GM23338 (cell line): ENCODE measurements around the gene EML4. TPM values are rescaled to one million over a fixed set of nuclear protein-coding genes. Genes with fewer than 3 reads are reported as not detected.

Experiments
- ATAC-seq: fragments of 200-7000 bp; cut with Tn5 transposase; 3 replicates; pipeline ENCODE4 v1.9.1; 2020
- DNase-seq: peaks from one replicate; pipeline ENCODE4 v3.0.0-alpha.2; 2015; ENCODE audit warnings: low spot score
- H2AFZ ChIP-seq: fragments of 200-600 bp; sonication (generic); 2 replicates; pipeline ENCODE4 v1.8.0; 2016; ENCODE audit warnings: antibody characterized with exemption, mild to moderate bottlenecking, moderate library complexity
- H3F3A ChIP-seq: fragments of 200-600 bp; sonication (generic); replicated peaks from 2 replicates; pipeline ENCODE4 v1.8.0; 2017; ENCODE audit warnings: antibody characterized with exemption, mixed run types, low read depth
- H3K27ac ChIP-seq: fragments of 200-600 bp; sonication (generic); 2 replicates; pipeline ENCODE4 v1.6.1; 2016; ENCODE audit warnings: low read depth
- H3K27me3 ChIP-seq: fragments of 200-600 bp; sonication (generic); 2 replicates; pipeline ENCODE4 v1.8.0; 2016; ENCODE audit warnings: mild to moderate bottlenecking, mixed run types, moderate library complexity; ENCODE audit not compliant: insufficient read depth
- H3K36me3 ChIP-seq: fragments of 200-600 bp; sonication (generic); 2 replicates; pipeline ENCODE4 v1.8.0; 2016; ENCODE audit warnings: mild to moderate bottlenecking; ENCODE audit not compliant: insufficient read depth
- H3K4me1 ChIP-seq: fragments of 200-600 bp; sonication (generic); 2 replicates; pipeline ENCODE4 v1.8.0; 2016; ENCODE audit warnings: mild to moderate bottlenecking, moderate library complexity; ENCODE audit not compliant: insufficient read depth
- H3K4me2 ChIP-seq: fragments of 200-600 bp; sonication (generic); 2 replicates; pipeline ENCODE4 v1.7.1; 2017; ENCODE audit warnings: mixed run types
- H3K4me3 ChIP-seq: fragments of 200-600 bp; sonication (generic); 2 replicates; pipeline ENCODE4 v1.6.1; 2016; ENCODE audit warnings: mixed run types
- H3K79me2 ChIP-seq: fragments of 200-600 bp; sonication (generic); replicated peaks from 2 replicates; pipeline ENCODE4 v1.8.0; 2017; ENCODE audit warnings: mild to moderate bottlenecking; ENCODE audit not compliant: insufficient read depth
- H3K9me2 ChIP-seq: fragments of 200-600 bp; sonication (generic); 2 replicates; pipeline ENCODE4 v1.8.0; 2017; ENCODE audit not compliant: insufficient read depth
- H4K20me1 ChIP-seq: fragments of 200-600 bp; sonication (generic); replicated peaks from 2 replicates; pipeline ENCODE4 v1.8.0; 2017; ENCODE audit warnings: mild to moderate bottlenecking; ENCODE audit not compliant: insufficient read depth
- H3K27ac Mint-ChIP-seq: 2 replicates; pipeline ENCODE4 v1.8.0; 2020; ENCODE audit warnings: inconsistent platforms, mild to moderate bottlenecking, moderate library complexity, mixed read lengths
- H3K27me3 Mint-ChIP-seq: 3 replicates; pipeline ENCODE4 v1.8.0; 2022; ENCODE audit warnings: low read depth, mild to moderate bottlenecking, moderate library complexity, mixed read lengths, inconsistent platforms; ENCODE audit not compliant: insufficient read depth, poor library complexity
- H3K36me3 Mint-ChIP-seq: 3 replicates; pipeline ENCODE4 v1.8.0; 2021; ENCODE audit warnings: low read depth, mild to moderate bottlenecking, inconsistent platforms, moderate library complexity, mixed read lengths
- H3K4me1 Mint-ChIP-seq: 3 replicates; pipeline ENCODE4 v1.8.0; 2020; ENCODE audit warnings: mild to moderate bottlenecking, inconsistent platforms, mixed read lengths
- H3K4me3 Mint-ChIP-seq: 3 replicates; pipeline ENCODE4 v1.8.0; 2021; ENCODE audit warnings: moderate library complexity, mild to moderate bottlenecking, inconsistent platforms, mixed read lengths
- H3K9me3 Mint-ChIP-seq: 3 replicates; pipeline ENCODE4 v1.8.0; 2020; ENCODE audit warnings: moderate library complexity, mild to moderate bottlenecking, inconsistent platforms, mixed read lengths
- CREB1 ChIP-seq: fragments of 250-450 bp; sonication (Bioruptor Pico); IDR thresholded peaks from 2 replicates; pipeline ENCODE4 v1.5.0; 2020; ENCODE audit warnings: low read depth, mild to moderate bottlenecking, moderate library complexity
- CTCF ChIP-seq, 2 experiments: fragments of 200-600 bp in 1 of 2; sonication (generic) in 1 of 2; conservative IDR thresholded peaks; 2 replicates each; pipeline versions ENCODE4 v1.5.1 to v1.6.1; 2016 to 2017; ENCODE audit warnings: antibody characterized with exemption in 2 of 2, low read depth in 2 of 2, mild to moderate bottlenecking in 2 of 2, moderate library complexity in 1 of 2
- JUNB ChIP-seq: IDR thresholded peaks from one replicate; pipeline ENCODE4 v1.6.1; 2016; ENCODE audit warnings: antibody characterized with exemption; ENCODE audit not compliant: unreplicated experiment
- NANOG ChIP-seq: IDR thresholded peaks from 2 replicates; pipeline ENCODE4 v1.6.1; 2016; ENCODE audit warnings: antibody characterized with exemption, borderline replicate concordance
- POLR2AphosphoS5 ChIP-seq: IDR thresholded peaks from 2 replicates; pipeline ENCODE4 v1.6.1; 2016; ENCODE audit warnings: antibody characterized with exemption, low read depth
- REST ChIP-seq: IDR thresholded peaks from one replicate; pipeline ENCODE4 v1.6.1; 2018; ENCODE audit warnings: antibody characterized with exemption; ENCODE audit not compliant: unreplicated experiment
- STAT1 ChIP-seq: IDR thresholded peaks from one replicate; pipeline ENCODE4 v1.6.1; 2016; ENCODE audit warnings: antibody characterized with exemption; ENCODE audit not compliant: unreplicated experiment
- ZNF331 ChIP-seq: fragments of 250-450 bp; sonication (Bioruptor Pico); IDR thresholded peaks from 2 replicates; pipeline ENCODE4 v1.5.0; 2020; ENCODE audit warnings: low read depth, mild to moderate bottlenecking, moderate library complexity
- long read RNA-seq: library from polyadenylated mRNA; unstranded; transcript quantifications from one replicate; pipeline ENCODE4 v2.0.0, GENCODE V29; 2020; ENCODE audit not compliant: unreplicated experiment
- polyA plus RNA-seq: library from polyadenylated mRNA; unstranded; fragments of >200 nt; fragmentation: Nextera tagmentation; extraction: Ambion mirVana; gene quantifications from 2 replicates; pipeline ENCODE4 v1.2.1, GENCODE V29; 2016
- total RNA-seq: library from RNA; depleted of rRNA; stranded (reverse); fragments of >200 nt; shearing (Covaris generic); gene quantifications from 2 replicates; pipeline ENCODE4 v1.2.3, GENCODE V29; 2014; rRNA removed

Gene EML4
- total RNA-seq, result 100 and 115 TPM in 2 replicates
- 55.4 and 65.3 TPM in 2 replicates for polyA plus RNA-seq
- long read RNA-seq, partial matches to known transcripts, result 13 of 19 reads
- long read RNA-seq, other reads (novel, unspliced or antisense), result 4 of 19 reads

DNA sequence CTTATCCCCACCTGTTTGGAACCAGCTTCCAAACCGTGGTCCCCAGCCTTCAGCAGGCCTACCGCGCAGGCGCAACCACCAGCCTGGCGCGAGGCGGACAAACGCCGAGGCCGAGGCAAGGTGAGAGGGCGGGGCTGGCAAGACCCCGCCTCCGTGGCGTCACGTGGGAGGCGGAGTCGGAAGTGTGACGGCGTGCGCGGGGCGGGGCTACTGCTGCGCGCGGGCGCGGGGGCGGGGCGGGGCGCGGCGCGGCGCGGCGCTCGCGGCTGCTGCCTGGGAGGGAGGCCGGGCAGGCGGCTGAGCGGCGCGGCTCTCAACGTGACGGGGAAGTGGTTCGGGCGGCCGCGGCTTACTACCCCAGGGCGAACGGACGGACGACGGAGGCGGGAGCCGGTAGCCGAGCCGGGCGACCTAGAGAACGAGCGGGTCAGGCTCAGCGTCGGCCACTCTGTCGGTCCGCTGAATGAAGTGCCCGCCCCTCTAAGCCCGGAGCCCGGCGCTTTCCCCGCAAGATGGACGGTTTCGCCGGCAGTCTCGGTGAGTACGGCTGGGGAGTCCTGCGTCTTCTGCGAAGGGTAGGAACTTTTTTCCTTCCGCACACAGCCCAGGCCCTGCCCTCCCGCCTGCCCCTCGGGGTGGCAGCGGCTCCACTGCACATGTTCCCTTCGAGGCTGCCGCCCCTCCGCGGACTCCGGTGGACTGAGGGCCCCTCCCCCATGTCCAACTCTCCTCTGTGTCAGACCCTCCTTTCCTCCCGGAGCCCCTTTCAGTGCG, at the start of gene EML4:
Gene EML4, plus strand, starts transcription at position 254 of the 774 bp plus-strand sequence. Its CDS starts 259 bp downstream, at position 513.
- Histone ChIP-seq H3K27me3 (no peaks in the 10 kb centered on the region), H3K4me1 (peaks cover 27% of the 10 kb centered on the region), H3K9me2 (no peaks in the 10 kb centered on the region), H3K4me3 (peak within 1 kb of the TSS; percentile 91), H3K27ac (peak within 1 kb of the TSS; percentile 80), H2AFZ (peak within 1 kb of the TSS; percentile 95), H3K4me2 (peak within 1 kb of the TSS; percentile 98), H3F3A (no peaks in the 10 kb centered on the region; the same call in 1 of the 2 replicates), H3K36me3 (no peaks in the 10 kb centered on the region), H4K20me1 (peaks cover 14% of the 10 kb centered on the region; the same call in 1 of the 2 replicates), H3K79me2 (peaks cover 47% of the 10 kb centered on the region)
- peak; percentile 85 for ATAC-seq
- TF ChIP-seq POLR2AphosphoS5, result peak; percentile 86
- TF ChIP-seq NANOG, result no peak
- TF ChIP-seq CTCF (conservative IDR thresholded peaks at IDR 0.05; ENCODE audit: low read depth in 2 of 2), result no peak
- TF ChIP-seq CREB1 (CRISPR knock-in tag), result peak; percentile 83
- TF ChIP-seq REST, result no peak
- no peak for TF ChIP-seq STAT1
- peak; percentile 96 for DNase-seq
- no peaks in the 10 kb centered on the region for H3K9me3 Mint-ChIP-seq
- peak within 1 kb of the TSS; percentile 88 for H3K27ac Mint-ChIP-seq
- H3K36me3 Mint-ChIP-seq, result no peaks in the 10 kb centered on the region
- no peak within 1 kb of the TSS; the same call in 2 of the 3 replicates for H3K4me3 Mint-ChIP-seq
- H3K27me3 Mint-ChIP-seq, result peaks cover 3% of the 10 kb centered on the region
- peaks cover 9% of the 10 kb centered on the region for H3K4me1 Mint-ChIP-seq

- Histone ChIP-seq H3F3A (no peaks in the 10 kb centered on the region; the same call in 1 of the 2 replicates), H3K79me2 (no peaks in the 10 kb centered on the region), H3K36me3 (no peaks in the 10 kb centered on the region), H4K20me1 (no peaks in the 10 kb centered on the region), H3K27ac (no peak overlapping the region), H3K4me2 (no peak overlapping the region), H3K4me3 (no peak overlapping the region), H3K27me3 (no peaks in the 10 kb centered on the region), H2AFZ (peak overlapping the region; percentile 69; the same call in 1 of the 2 replicates), H3K9me2 (no peaks in the 10 kb centered on the region), H3K4me1 (peaks cover 11% of the 10 kb centered on the region)
- no peak for DNase-seq
- Mint-ChIP-seq H3K4me3 (no peak overlapping the region), H3K27me3 (peaks cover 2% of the 10 kb centered on the region), H3K27ac (no peak overlapping the region), H3K36me3 (no peaks in the 10 kb centered on the region), H3K9me3 (peaks cover 4% of the 10 kb centered on the region; the same call in 1 of the 3 replicates), H3K4me1 (peaks cover 16% of the 10 kb centered on the region)
- no peak for ATAC-seq
- TF ChIP-seq ZNF331, result no peak
- TF ChIP-seq CREB1 (CRISPR knock-in tag), result no peak
- TF ChIP-seq REST, result no peak
- no peak for TF ChIP-seq JUNB
Measured at GRCh38 chr2:42123426-42123825, 45.7 kb upstream of the EML4 start.
